GM19099 (cell line): ENCODE data around the gene TMEM135.

ENCODE experiments used
- POLR2A ChIP-seq: IDR thresholded peaks from 3 replicates; pipeline ENCODE4 v1.6.1; 2011; ENCODE audit warnings: low read depth; ENCODE audit not compliant: insufficient read length; ENCODE audit errors: extremely low read depth

Gene TMEM135

DNA sequence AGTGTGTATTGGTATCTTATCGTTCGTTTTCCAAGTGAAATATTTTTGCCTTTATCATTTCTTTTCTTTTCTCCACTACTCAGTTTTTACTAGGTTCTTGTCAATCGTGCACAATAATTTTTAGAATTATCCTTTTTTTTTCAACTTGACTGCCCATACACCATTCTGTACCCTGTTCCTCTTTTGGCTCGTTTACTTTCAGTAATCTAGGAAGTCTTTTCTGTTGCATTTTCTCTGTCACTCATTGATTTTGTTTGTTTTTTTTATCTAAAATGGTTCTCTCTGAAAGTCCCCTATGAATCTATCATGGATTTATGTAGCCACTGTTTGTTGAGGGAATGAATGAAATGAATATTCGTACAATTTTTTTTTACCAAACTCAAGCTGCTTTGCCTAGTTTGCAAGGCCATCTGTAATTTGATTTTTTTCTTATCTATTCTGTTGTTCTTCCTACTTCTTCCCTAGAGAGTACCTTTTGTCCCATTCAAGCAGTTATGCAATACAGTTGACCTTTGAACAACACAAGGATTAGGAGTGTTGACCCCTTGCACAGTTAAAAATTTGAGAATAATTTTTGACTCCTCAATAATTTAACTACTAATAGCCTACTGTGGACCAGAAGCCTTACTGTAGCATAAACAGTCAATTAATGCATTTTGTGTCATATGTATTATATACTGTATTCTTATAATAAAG, 166.3 kb downstream of the TMEM135 start:
- TF ChIP-seq POLR2A: no peak

DNA sequence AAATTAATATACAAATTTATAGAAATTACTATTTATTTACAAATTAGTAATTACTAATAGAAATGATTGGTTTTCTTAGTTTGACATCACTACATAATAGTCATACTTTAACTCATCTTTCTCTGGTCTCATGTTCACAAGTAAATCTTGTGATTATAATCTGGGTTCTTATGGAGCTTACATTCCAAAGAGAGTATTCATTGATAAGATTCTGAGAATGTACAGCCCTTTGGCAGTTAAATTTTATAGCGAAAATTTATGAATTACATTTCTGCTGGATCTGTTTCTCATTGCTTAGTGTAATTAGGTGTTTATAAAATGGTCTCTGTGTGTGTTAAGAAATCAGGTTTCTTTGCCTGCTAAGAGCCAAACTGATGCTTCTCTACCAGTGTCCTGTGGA, 175.2 kb downstream of the TMEM135 start:
- TF ChIP-seq POLR2A: no peak

DNA sequence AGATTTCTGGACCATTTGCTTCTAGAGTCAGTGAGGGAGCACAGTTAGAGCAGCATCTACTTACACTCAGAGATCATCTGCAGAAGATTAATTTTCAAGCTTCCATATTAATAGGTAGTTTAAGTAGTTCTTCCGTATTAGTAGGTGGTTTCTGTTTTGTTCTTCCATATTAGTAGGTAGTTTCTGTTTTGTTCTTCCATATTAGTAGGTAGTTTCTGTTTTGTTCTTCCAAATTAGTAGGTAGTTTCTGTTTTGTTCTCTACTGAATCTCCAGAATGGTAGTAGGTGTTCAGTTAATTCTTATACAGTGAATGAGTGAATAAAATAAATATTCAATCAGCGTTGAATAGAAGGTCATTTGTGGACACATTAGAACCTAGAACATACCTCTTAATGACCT, 175.7 kb downstream of the TMEM135 start:
- no peak for TF ChIP-seq POLR2A

DNA sequence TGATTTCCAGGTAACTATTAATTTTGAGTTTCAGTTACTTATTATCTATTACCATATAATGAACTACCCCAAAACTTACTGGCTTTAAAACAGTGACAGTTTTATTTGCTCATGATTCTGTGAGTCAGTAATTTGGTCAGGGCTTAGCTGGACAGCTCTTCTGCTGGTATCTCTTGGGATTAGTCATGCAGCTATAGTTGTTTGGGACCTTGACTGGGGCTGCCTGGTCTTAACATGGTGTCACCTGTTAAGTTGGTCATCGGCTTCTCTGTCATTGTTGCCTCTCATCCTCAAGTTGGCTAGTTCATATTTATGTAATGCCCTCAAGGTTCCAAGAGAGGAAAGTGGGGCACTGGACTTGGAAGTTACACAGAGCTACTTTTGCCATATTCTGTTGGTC, 177.5 kb downstream of the TMEM135 start:
- no peak for TF ChIP-seq POLR2A

DNA sequence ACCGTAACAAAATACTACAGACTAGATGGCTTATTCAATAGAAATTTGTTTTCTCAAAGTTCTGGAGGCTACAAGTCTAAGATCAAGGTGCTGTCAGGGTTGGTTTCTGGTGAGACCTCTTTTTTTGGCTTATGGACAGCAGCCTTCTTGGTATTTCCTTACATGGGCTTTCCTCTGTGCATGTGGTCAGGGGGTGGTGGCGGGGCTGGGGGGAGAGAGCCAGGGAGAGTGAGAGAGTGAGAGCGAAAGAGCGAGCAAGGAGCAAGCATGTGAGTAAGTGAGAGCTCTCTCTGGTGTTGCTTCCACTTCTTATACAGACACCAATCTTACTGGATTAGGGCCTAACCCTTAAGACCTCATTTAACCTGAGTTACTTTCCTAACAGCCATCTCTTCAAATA, 181.5 kb downstream of the TMEM135 start:
- no peak for TF ChIP-seq POLR2A

DNA sequence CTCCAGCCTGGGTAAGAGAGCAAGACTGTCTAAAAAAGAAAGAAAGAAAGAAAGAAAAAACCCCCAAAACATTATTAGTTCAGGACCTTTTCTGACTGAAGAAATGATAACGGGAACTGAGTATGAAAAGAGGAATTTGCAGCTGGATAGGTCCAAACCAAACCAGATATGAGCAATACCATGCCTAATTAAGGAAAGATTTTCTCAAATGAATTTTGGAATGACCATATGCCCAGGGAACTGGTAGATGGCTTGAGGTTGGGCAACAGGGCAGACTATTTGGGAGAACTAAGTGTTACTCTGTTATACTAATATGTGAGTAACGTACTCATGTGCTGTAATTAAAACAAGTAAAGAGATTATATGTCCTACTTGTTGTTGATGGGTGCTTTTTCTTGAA, 186.1 kb downstream of the TMEM135 start:
- TF ChIP-seq POLR2A: no peak

DNA sequence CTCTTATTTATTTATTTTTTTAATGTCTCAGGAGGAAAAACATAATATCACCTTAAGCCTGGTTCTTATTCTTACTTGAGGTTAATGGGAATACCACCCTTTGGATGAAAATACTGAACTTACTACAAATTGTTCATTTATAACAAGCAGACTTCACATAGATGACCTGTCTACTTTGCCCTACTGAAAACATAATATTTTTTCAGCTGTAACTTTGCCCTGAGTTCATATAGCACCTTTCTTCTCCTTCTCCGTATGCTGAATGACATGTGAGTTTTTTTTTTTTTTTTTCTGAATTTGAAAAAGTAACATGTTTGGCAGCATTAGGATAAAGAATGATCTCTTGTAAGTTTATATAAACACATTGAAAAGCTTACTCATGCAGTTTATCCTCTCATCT, 186.8 kb downstream of the TMEM135 start:
- no peak for TF ChIP-seq POLR2A

DNA sequence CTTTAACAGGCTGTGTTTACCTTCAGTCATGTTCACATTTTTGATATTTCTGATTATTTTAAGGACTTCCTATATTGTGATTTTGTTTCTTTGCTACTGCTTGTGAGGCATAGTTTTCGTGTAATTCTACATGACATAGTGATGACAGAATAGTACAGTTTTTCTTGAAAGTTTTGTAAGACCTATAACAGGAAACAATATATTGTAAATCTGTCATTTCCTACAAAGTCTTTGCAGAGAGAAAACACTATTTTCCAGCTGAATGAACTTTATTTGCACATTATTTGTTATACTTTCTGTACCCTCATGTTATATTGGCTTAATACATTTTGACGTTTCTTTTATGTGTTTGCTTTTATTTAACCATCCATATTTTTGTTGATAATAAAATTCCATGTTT, 191.1 kb downstream of the TMEM135 start:
- TF ChIP-seq POLR2A: no peak

DNA sequence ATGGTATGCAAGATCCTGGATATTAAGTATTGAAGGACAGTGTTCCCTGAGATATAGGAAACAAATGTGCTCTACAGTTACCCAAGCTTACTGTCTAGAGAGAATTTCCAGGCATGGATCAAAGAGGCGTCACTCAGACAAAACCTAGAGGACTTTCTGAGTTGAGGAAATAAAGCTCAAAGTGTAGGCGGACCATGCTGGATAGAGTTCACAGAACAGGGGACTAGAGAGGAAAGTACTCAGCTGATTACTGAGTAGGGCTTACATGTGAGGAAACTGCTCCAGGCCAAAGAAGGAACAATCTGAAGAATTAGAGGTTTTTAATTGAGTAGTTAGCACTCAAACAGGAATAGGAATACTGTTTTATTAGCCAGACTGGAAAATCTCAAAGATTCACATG, 193.3 kb downstream of the TMEM135 start:
- no peak for TF ChIP-seq POLR2A

DNA sequence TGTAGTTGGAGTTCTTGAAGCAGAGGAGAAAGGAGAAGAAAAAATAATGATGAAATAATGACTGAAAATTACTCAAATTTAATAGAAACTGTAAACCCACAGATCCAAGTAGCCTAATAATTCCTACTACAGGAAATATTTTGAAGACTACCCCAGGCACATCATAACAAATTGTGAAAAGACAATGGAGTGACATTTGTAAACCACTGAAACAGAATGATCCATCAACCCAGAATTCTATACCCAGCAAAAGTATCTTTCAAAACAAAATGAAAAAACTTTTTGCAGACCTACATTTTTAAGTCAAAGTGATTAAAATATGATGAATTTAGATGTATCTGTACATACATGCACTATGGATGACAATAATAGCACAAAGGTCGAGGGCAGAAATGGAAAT, 194.6 kb downstream of the TMEM135 start:
- no peak for TF ChIP-seq POLR2A

DNA sequence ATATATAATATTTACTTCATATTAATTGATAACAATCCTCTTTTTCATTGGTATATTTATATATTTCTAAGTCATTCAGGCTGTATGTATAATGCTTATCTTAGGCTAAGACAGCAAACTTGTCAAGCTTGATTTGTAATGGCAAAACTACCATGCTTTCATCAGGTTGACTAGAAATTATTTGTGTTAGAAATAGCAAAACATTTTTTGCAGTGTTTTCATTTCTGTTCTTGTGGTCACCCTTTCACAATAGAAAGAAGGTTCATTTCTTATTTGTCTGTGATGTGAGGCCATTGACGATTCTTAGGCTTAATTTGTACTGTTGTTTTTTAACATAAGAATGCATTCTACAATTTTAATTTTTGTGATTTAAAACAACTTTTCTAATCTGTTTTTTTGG, 197.6 kb downstream of the TMEM135 start:
- no peak for TF ChIP-seq POLR2A

DNA sequence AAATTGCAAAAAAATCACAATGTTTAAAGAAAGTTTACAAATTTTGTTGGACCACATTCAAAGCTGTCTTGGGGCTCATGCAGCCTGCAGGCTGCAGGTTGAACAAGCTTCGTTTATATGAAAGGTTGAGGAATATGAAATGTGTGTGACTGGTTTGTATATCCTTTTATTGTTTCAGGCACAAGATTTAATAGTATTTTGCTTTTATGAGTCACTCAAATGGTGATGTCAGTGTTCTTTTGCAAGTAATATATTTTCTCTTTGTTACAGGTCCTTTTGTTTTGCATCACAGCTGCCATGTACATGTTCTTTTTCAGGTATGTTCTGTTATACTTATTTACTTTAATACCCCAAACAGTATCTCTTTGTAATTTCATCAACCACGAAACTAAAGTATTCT, 198.6 kb downstream of the TMEM135 start:
- no peak for TF ChIP-seq POLR2A

DNA sequence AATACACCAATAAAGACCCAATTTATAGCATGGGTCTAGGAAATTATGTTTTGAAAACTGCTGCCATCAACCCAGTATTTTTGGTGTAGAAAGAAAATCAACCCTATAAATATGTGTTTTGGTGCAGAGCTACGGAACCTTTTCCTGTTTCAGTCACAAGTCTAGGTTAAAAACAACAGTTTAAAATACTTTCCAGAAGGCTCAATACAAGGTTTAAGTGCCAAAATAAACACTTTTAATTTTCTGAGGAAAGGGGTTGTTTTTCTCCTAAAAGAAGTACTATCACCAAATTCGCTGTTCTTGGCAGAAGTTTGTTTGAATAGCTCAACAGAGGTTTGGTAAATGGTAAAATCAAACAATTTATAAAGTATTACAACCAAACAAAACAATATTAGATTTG, 201.3 kb downstream of the TMEM135 start:
- no peak for TF ChIP-seq POLR2A

DNA sequence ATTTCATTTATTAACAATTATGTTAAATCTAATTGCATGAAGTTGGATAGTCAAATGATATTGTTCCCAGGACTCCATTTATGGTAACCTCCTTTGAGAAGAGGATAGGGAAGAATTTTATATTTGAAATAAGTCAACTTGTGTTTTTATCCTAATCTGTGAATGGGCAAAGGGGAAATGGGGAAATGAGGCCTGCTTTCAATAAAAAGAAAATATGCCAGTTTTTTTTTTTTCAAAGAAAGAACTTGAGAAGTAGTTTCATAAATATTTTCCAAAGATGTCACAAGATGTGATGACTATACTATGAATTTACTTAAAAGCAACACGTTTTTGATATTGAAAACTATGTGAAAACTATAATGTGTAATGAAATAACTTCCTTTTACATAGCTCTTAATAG, 201.8 kb downstream of the TMEM135 start:
- no peak for TF ChIP-seq POLR2A

DNA sequence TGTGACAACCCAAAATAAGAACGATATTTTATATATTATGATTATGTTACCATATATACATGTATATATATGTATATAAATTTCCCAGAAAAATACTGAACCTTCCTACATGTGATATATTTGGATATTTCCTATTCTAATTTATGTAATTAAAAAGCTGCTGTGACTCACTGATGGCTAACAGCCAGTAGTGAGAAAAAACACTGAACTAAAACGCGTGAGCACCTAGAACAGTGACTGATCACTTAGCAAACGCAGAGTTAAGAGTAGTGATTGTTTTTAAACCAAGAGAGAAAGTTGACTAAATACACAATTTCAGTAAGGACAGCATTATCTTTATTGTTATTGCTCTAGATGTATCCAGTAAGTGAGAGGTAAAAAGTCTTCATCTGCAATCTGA, 213.8 kb downstream of the TMEM135 start:
- TF ChIP-seq POLR2A: no peak

DNA sequence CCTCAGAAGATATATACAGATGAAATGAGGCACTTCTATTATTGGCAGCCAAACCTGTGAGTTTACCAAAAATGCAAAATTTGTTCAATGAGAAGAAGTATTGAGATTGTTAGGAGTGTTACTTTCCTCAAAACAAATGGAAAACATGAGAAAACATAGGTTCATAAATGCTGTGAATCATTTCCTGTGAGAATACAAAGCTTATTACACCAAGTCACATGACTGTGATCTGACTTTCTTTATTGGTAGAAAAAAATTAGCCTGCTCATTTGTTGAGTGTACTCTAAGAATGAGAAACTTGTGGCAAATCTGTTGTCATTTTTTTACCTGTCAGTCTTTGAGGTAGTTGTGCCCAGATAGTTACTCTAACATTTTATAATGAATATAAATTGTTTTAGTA, 215.1 kb downstream of the TMEM135 start:
- no peak for TF ChIP-seq POLR2A

DNA sequence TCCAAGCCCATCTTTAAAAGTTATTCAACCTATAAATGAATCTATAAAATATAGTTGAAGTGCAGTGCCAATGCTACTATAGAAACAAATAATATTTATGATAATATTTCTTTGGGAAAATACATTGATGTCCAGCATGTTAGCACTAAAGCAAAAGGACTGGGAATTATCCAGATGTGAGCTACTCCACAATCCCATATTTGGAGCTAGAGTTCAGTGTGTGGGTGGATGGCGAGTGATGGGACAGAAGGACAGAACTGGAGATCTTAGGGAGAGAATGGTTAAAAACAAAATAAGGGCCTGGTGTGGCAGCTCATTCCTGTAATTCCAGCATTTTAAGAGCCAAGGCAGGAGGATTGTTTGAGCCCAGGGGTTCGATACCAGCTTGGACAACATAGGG, 216.8 kb downstream of the TMEM135 start:
- TF ChIP-seq POLR2A: no peak
